GM18951 (cell line): ENCODE results near the gene BTBD16.

Experiments
- POLR2A ChIP-seq: IDR thresholded peaks from 4 replicates; pipeline ENCODE4 v1.6.1; 2011; ENCODE audit warnings: mild to moderate bottlenecking; ENCODE audit not compliant: insufficient read length, insufficient read depth; ENCODE audit errors: extremely low read depth
- in situ Hi-C: fragments of 300-500 bp; cut with MboI; formaldehyde crosslinking; loops from one replicate; pipeline ENCODE4 v1.12.0; 2022; ENCODE audit warnings: low sequenced_read_pairs, mixed read lengths, inconsistent platforms; ENCODE audit not compliant: unreplicated experiment

The BTBD16 gene

DNA sequence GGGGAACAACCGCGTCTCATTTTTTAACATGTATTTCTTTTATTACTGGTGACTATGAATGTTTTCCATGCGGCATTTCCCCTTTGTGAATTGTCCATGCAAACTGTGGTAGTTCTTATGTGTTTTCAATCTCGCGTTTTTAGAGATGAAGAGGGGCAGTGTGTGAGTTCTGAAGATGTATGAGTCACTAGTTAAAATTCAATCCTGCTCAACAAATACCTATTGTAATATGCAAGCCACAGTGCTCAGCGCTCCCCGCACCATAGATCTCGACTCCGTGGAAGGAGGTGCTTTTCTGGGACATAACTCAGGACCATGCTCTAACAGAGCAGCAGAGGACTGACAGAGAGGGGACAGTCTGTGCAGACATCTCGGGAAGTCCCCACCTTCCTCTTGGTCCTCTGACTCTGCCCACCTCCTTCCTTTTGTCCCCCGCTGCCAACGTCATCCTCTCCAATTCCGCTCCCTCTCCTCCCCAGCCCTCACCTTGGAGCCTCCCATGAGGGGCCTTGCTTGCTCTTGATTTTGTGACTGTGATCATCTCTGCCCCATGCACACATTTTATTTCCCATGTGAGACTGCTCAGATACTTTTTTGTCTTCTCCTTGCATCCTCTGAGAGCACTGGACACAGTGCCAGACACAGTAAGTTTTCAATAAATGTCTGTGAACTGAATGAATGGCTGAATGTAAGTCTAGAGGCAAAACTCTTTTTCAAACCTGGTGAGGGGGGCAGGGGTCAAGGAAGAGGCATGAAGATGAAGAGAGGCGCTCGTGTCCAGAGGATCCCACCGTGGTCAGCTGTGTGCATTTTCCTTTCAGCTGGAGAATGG is 60.7 kb downstream of the BTBD16 start:
- TF ChIP-seq POLR2A = no peak
- in situ Hi-C loops = no loop called here

DNA sequence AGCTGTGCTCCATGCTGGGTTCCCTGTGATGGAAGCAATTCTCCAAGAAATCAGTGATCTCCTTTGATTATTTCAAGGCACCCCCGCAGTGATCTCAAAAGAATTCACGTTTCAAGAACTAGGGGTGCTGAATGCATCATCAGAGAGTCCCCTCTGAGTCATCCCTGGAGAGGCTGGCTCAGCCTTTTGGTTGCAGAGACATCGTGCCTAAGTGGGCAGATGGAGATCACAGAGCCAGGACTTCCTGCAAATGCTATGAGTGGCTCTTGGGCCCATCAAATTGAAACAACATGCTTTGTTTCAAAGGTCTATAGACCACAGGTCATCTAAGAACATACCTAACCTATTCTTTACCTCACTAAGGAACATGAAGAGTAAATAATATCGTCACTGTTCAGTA is 61.9 kb downstream of the BTBD16 start:
- in situ Hi-C loops = no loop called here
- TF ChIP-seq POLR2A = no peak

DNA sequence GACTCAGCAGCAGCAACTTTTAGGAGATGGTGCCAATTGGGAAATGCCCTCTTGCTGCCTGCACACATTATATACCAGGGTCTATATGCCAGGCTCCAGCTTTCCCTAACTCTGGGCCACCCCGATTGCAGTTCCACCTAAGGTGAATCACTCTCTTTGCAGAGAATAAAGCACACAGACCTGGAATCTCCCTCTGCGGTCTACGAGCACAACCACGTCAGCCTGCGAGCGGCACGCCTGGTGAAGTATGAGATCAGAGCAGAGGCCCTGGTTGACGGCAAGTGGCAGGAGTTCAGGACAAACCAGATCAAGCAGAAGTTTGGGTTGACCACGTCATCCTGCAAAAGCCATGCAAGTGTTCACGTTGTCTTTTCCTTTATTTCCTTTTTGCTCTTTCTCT is 65.2 kb downstream of the BTBD16 start:
- in situ Hi-C loops = no loop called here
- no peak for TF ChIP-seq POLR2A

DNA sequence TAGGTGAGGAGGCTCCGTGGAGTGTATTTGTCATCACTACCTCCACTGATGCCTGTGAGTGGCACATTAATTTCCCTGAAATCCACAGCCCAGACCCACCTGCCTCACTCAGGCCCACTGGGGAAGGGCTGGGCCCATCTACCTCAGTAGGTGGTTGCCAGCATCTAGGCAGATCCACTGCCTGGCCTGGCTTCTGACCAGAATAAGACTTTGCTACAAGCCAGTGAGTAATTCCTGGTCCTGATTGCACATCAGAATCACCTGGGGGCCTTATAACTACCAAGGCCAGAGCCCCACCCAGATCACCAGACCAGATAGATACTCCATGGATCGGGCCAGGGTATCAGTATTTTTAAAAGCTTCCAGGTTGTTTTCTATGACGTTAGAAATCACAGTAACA is 65.9 kb downstream of the BTBD16 start:
- in situ Hi-C loops = no loop called here
- no peak for TF ChIP-seq POLR2A

DNA sequence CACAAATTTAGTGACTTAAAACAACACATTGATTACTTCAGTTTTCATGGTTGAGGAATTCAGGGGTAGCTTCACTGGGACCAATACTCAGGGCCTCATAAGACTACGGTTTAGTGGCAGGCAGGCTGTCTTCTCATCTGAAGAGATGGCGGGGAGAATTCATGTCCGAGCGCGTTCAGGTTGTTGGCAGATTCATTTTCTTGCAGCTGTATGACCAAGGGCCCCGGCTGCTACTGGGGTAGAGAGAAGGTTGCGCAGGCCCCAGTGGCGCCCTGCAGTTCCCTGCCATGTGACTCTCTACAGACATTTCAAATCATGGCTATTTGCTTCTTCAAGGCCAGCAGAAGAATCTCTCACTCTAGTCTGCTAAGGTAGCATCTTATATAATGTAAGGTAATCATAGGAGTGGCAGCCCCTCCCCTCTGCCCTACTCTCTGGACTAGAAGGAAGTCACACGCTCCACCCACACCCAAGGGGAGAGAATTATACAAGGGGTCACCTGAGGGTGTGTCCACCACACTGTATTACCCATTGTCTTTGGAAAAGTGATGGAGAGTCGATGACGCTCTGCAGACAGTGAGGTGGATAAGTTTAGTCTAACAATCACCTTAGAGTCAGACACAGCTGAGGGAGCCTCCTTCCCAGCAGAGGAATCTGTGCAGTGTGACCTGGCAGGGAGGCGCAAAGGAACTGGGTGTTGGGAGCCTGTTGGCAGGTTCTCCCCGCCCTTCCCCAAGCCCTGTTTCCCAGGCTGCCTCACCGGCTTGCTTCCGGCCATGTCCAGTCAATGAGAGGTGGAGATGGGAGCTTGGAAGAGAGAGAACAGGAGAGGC is 67.7 kb downstream of the BTBD16 start:
- in situ Hi-C loops = no loop called here
- TF ChIP-seq POLR2A = no peak

DNA sequence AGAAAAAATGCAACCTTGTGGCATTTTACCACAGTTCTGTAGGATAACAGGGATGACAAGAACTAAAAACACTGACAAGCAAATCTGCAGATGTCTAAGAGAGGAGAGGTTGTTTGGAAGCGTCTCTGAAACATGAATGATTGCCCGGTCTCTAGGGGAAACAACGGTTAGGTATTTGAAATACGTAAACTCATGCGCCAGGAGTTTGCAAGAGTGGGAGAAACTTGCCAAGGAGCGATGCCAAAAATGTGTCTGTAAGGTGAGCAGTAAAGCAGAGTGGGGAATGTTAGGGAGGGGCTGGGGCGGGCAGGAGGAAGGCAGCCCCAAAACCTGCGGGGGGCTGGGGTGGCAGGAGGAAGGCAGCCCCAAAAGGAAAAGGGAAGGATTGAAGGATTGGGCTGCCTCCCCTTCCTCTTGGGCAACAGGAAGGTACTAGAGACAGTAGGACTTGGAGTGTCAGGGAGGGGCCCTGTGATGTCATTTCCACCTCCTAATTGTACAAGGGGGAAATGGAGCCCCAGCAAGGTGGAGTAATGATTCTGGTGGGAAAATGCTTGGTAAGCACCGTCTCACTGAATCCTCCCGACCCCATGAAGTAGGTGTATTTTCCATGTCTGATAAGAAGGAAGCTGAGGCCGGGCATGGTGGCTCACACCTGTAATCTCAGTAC is 70.2 kb downstream of the BTBD16 start:
- in situ Hi-C loops = loop anchor here (10.0 kb wide), 1 partner anchor 84 kb away; no protein-coding TSS in a partner anchor
- TF ChIP-seq POLR2A = no peak

DNA sequence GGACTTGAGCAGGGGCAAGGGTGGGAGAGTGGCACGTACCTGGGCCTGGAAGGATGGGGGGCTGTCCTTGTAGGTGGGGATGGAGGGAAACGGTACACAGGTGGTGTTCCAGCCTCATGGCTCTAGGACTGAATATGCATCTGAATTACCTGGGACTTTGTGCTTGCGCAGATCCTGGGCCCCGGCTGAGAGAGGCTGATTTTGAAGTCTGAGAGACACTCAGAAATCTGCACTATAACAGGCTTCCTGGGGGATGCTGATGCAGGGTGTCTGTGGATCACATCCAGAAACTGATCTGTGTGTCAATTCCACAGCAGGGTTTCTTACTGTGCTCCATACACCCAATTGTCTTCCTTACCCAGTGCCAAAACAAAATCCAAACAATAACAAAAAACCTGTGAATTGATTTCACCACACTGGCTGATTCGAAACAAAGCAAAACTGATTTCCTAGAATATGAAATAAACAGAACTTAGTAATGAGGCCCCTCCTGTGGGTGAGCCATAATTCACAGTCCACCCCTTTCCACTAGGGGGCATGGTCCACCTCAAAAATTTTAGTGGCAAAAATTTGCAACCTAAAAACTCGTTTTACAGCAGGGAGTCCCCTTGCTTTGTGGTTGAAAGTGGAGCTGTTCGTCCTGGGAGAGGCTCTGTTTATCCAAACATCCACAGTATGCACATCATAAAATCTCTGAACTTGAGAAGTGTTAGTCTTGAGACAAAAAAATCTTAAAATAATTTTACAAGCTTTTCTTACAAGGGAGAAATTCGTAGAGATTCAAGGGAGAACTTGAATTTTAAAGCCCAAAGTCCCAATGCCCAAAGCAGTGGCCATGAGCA is 71.4 kb downstream of the BTBD16 start:
- TF ChIP-seq POLR2A = no peak
- in situ Hi-C loops = loop anchor here (10.0 kb wide), 1 partner anchor 82 kb away; no protein-coding TSS in a partner anchor

DNA sequence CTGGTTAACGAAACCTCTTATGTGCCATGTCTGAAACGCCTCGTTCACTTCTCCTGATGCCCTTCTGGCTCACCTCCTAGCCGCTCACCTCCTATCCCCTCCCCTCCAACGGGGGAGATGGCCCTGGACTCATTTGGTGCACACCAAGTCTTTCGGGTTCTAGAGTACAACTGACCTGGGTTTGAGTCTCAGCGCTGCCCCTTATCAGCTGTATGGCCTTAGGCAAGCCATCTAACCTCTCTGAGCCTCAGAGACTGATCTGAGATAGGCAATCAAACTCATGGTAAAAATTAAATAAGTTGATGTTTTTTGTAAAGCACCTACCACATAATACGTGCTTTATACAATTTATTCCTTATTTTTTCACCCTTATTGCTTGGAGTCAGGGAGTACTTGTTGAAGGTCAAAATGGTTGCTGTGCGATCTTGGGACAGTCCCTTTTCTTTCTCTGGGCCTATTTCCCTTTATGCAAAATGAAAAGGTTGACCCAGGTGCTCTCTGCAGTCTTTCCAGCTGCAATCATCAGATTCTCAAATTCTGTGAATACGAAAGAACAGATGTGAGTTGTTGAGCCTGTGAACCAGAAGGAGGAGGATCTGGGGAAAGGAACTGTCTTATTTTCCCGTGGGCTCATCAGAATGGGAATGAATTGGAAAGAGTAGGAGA is 72.2 kb downstream of the BTBD16 start:
- in situ Hi-C loops = loop anchor here (10.0 kb wide), 1 partner anchor 82 kb away; no protein-coding TSS in a partner anchor
- no peak for TF ChIP-seq POLR2A

DNA sequence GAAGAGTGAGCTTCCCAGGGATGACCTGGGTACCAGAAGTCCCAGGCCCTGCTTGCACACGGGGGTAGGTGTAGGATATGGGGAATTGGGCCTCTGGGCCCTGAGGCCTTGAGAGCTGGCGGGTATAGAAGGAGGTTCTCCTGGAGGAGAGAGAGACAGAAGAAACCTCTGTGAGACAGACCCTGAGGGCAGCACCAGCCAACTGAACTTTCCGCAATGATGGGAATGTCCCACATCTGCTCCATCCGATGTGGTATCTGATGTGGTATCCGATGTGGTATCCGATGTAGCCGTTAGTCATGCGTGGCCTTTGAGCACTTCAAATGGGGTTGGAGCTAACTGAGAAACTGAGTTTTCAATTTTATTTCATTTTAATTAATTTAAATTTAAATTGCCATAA is 72.8 kb downstream of the BTBD16 start:
- in situ Hi-C loops = loop anchor here (10.0 kb wide), 1 partner anchor 81 kb away; no protein-coding TSS in a partner anchor
- no peak for TF ChIP-seq POLR2A

DNA sequence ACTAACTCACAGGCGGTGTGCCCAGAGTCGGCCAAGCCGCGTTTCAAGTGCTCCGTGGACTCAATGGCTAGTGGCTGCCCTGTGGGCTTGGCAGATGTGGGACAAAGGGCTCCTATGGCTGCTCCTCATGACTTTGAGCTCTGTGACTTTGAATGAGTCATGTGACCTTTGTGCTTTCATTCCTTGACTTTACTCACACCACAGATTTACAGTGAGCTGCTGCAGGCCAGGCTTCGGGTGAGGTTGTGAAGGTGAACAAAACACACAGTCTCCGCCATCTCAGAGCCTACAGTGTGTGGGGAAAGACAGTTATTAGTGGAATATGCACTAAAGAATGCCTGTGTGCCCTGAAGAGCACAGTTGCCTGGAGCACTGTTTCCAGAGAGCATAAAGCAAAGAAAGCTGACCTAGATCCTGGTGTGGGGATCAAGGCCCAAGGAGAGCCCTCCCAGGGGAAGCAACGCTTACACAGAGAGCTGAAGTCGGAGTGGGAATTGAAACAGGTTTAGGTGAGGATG is 73.7 kb downstream of the BTBD16 start:
- in situ Hi-C loops = loop anchor here (10.0 kb wide), 1 partner anchor 80 kb away; no protein-coding TSS in a partner anchor
- TF ChIP-seq POLR2A = no peak

DNA sequence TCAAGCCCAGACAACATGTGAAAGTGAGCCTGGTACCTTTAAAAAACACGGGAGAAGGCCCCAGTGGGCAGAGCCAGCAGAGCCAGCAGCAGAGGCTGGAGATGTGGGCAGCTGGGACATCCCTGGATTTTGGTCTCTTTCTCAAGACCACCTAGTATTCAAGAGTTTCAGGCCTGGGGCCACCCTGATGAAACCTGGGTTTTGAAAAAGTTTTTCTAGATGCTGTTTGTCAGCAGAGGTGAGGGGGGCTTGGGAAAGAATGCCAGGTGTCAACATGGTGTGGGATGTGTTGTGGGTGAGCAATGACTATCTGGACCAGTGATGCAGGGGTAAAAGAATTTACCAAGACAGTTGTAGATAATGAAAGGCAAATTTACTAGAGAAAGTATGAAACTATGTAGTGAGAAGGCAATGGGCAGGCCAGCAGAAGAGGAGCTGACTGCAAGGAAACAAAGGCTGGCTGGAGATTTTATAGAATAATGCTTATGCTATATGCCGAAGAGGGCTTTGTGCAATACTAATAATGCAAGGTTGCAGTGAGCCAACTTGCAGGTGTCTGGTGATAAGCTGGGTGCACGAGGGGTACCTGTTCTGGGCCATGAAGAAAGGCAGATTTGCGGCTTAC is 75.3 kb downstream of the BTBD16 start:
- in situ Hi-C loops = loop anchor here (10.0 kb wide), 1 partner anchor 78 kb away; no protein-coding TSS in a partner anchor
- no peak for TF ChIP-seq POLR2A
